Osteoblast (primary cell): Measurements from ENCODE around the gene LSMEM2. TPM values are rescaled to one million over a fixed set of nuclear protein-coding genes. Genes with fewer than 3 reads are reported as not detected.

Experiments
- DNase-seq: peaks from one replicate; pipeline ENCODE4 v3.0.0; 2011; ENCODE audit warnings: low spot score, mixed read lengths; ENCODE audit not compliant: insufficient read length; ENCODE audit errors: missing footprints
- H2AFZ ChIP-seq: 2 replicates; pipeline ENCODE4 v1.6.0; 2011; ENCODE audit warnings: mild to moderate bottlenecking, low read length
- H3K27ac ChIP-seq: 2 replicates; pipeline ENCODE4 v1.5.1; 2011; ENCODE audit warnings: mild to moderate bottlenecking, low read depth, low read length, moderate library complexity
- H3K27me3 ChIP-seq: 2 replicates; pipeline ENCODE4 v1.6.0; 2012; ENCODE audit warnings: mild to moderate bottlenecking, control low read depth, inconsistent platforms, low read length, moderate library complexity; ENCODE audit not compliant: insufficient read depth
- H3K36me3 ChIP-seq: 2 replicates; pipeline ENCODE4 v1.5.1; 2011; ENCODE audit warnings: mild to moderate bottlenecking, low read length, control low read depth, moderate library complexity; ENCODE audit not compliant: insufficient read depth
- H3K4me1 ChIP-seq: 2 replicates; pipeline ENCODE4 v1.5.1; 2011; ENCODE audit warnings: mild to moderate bottlenecking, low read length, control low read depth, moderate library complexity; ENCODE audit not compliant: insufficient read depth
- H3K4me2 ChIP-seq: 2 replicates; pipeline ENCODE4 v1.6.0; 2011; ENCODE audit warnings: mild to moderate bottlenecking, low read length; ENCODE audit not compliant: insufficient read depth
- H3K4me3 ChIP-seq: fragments of 200-600 bp; sonication (generic); 3 replicates; pipeline ENCODE4 v1.5.1; 2012; ENCODE audit warnings: mild to moderate bottlenecking, low read length, inconsistent platforms; ENCODE audit not compliant: insufficient read depth
- H3K79me2 ChIP-seq: 2 replicates; pipeline ENCODE4 v1.6.0; 2012; ENCODE audit warnings: mild to moderate bottlenecking, low read length, control low read depth, inconsistent platforms; ENCODE audit not compliant: insufficient read depth
- H3K9me3 ChIP-seq: 2 replicates; pipeline ENCODE4 v1.5.1; 2011; ENCODE audit warnings: low read depth, low read length, control low read depth
- H4K20me1 ChIP-seq: 2 replicates; pipeline ENCODE4 v1.6.0; 2012; ENCODE audit warnings: mild to moderate bottlenecking, low read length, control low read depth; ENCODE audit not compliant: insufficient read depth
- total RNA-seq: library from RNA; depleted of rRNA; stranded (reverse); fragments of >200 nt; gene quantifications from 2 replicates; pipeline ENCODE4 v1.2.3, GENCODE V29; 2012
- TF ChIP-seq, protein P1 (sequence below): IDR thresholded peaks from 2 replicates; pipeline ENCODE4 v1.5.1; 2011; ENCODE audit warnings: mild to moderate bottlenecking, low read depth, low read length, moderate library complexity; ENCODE audit errors: extremely low read depth

LSMEM2 gene
- total RNA-seq, 1 donor: not detected

- no peak for DNase-seq
- H3K36me3 ChIP-seq: peaks cover 20% of the 10 kb centered on the region
- peaks cover 86% of the 10 kb centered on the region for H3K79me2 ChIP-seq
- no peaks in the 10 kb centered on the region for H3K27me3 ChIP-seq
- peak overlapping the region; percentile 78 for H3K27ac ChIP-seq
- no peak overlapping the region for H2AFZ ChIP-seq
- TF ChIP-seq, protein P1, sequence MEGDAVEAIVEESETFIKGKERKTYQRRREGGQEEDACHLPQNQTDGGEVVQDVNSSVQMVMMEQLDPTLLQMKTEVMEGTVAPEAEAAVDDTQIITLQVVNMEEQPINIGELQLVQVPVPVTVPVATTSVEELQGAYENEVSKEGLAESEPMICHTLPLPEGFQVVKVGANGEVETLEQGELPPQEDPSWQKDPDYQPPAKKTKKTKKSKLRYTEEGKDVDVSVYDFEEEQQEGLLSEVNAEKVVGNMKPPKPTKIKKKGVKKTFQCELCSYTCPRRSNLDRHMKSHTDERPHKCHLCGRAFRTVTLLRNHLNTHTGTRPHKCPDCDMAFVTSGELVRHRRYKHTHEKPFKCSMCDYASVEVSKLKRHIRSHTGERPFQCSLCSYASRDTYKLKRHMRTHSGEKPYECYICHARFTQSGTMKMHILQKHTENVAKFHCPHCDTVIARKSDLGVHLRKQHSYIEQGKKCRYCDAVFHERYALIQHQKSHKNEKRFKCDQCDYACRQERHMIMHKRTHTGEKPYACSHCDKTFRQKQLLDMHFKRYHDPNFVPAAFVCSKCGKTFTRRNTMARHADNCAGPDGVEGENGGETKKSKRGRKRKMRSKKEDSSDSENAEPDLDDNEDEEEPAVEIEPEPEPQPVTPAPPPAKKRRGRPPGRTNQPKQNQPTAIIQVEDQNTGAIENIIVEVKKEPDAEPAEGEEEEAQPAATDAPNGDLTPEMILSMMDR: no peak
- no peak overlapping the region for H3K4me2 ChIP-seq
- H3K4me3 ChIP-seq: no peak overlapping the region
- H4K20me1 ChIP-seq: peaks cover 68% of the 10 kb centered on the region
- peaks cover 47% of the 10 kb centered on the region for H3K4me1 ChIP-seq
- no peaks in the 10 kb centered on the region for H3K9me3 ChIP-seq
These were observed 39.2 kb upstream of the LSMEM2 start for GRCh38 chr3:50239649-50240048.

GRCh38 chr3:50241163-50241562 is 37.7 kb upstream of the LSMEM2 start:
- TF ChIP-seq, protein P1: no peak
- H3K79me2 ChIP-seq: peaks cover 98% of the 10 kb centered on the region
- no peaks in the 10 kb centered on the region for H3K9me3 ChIP-seq
- H3K4me2 ChIP-seq: no peak overlapping the region
- H3K27ac ChIP-seq: peak overlapping the region; percentile 77
- H2AFZ ChIP-seq: no peak overlapping the region
- no peak for DNase-seq
- peaks cover 75% of the 10 kb centered on the region for H4K20me1 ChIP-seq
- peaks cover 21% of the 10 kb centered on the region for H3K36me3 ChIP-seq
- H3K4me1 ChIP-seq: peaks cover 59% of the 10 kb centered on the region
- H3K27me3 ChIP-seq: no peaks in the 10 kb centered on the region
- H3K4me3 ChIP-seq: no peak overlapping the region

GRCh38 chr3:50241713-50242380 is 37.0 kb upstream of the LSMEM2 start:
- H3K27ac ChIP-seq: peak overlapping the region; percentile 77
- H2AFZ ChIP-seq: no peak overlapping the region
- peaks cover 21% of the 10 kb centered on the region for H3K36me3 ChIP-seq
- no peak overlapping the region for H3K4me2 ChIP-seq
- no peak for DNase-seq
- no peak overlapping the region for H3K4me3 ChIP-seq
- peaks cover 72% of the 10 kb centered on the region for H4K20me1 ChIP-seq
- peaks cover 66% of the 10 kb centered on the region for H3K4me1 ChIP-seq
- peaks cover 91% of the 10 kb centered on the region for H3K79me2 ChIP-seq
- no peaks in the 10 kb centered on the region for H3K9me3 ChIP-seq
- H3K27me3 ChIP-seq: no peaks in the 10 kb centered on the region
- TF ChIP-seq, protein P1: no peak

GRCh38 chr3:50242381-50242770 is 36.5 kb upstream of the LSMEM2 start:
- Histone ChIP-seq H4K20me1 (peaks cover 76% of the 10 kb centered on the region), H3K4me1 (peaks cover 69% of the 10 kb centered on the region), H3K36me3 (peaks cover 21% of the 10 kb centered on the region)

More at GRCh38 chr3:50242381-50242770, 36.5 kb upstream of the LSMEM2 start:
- Histone ChIP-seq H2AFZ (no peak overlapping the region), H3K27ac (peak overlapping the region; percentile 77), H3K9me3 (no peaks in the 10 kb centered on the region), H3K4me2 (peak overlapping the region; percentile 67), H3K27me3 (no peaks in the 10 kb centered on the region), H3K79me2 (peaks cover 91% of the 10 kb centered on the region), H3K4me3 (no peak overlapping the region)
- no peak for DNase-seq
- TF ChIP-seq, protein P1: no peak
